HG02852 (cell line): Measurements from ENCODE around the gene CLK3.
A peak's percentile ranks its signal among the peaks of the same experiment; 100 is the strongest.

Experiments
- ATAC-seq: cut with Tn5 transposase; IDR thresholded peaks from one replicate; pipeline ENCODE4 v1.9.1; 2021; ENCODE audit warnings: mild to moderate bottlenecking, moderate library complexity; ENCODE audit not compliant: unreplicated experiment

CLK3 gene

DNA sequence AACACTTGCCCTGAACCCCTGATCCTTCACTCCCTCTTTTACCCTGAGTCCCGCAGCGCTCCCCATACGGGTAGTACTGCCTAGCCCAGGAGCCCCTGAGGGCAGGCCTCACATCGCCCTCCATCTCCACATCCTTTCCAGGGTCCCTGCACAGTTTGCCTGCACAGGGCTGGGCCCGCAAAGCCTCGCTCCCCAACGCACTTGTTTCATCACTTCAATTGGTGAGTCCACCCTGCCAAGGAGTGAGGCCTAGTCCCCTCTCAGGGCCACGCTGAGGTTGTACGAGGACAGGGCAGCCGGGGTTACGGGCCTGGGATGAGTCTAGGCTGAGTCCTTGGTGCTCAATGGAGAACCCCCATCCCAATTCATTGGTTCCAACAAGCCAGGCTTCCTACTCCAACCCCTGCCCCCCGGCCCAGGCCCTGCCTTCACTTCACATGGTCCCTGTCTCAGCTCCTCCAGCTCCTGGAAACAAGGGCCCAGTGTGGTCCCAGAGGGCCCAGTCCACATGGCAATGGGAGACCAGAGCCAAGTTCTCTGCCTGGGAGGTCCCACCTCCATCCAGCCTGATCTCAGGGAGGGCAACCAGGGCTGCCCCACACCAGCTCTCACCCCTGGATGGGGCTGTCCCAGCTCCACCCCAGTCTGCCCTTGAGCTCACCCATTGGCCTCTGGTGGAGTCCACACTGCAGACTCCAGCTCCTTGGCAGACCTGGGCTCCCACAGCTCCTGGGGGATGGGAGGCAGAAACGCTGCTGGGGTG is 12.4 kb upstream of the CLK3 start:
- ATAC-seq: no peak

GRCh38 chr15:74603789-74604705 is 11.6 kb upstream of the CLK3 start:
- ATAC-seq: no peak

- no peak for ATAC-seq
Measured at GRCh38 chr15:74604983-74605794, 10.4 kb upstream of the CLK3 start.

DNA sequence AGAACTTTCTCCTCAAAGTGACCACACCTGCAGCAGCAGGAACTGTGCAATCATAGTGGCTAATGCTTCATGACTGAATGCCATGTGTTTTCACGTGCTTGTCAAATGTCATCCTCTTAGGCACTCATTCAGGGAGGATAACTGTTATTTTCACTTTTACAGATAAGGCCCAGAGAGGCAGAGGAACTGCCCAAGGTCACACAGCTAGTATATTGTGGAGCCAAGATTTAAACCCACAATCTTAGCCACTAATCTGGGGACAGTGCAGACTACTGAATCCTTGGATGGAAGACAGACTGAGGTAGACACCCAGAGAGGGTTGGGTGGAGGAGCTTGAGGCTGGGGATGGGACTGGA is 9.9 kb upstream of the CLK3 start:
- ATAC-seq: no peak

- ATAC-seq: no peak
Measured at GRCh38 chr15:74608786-74609185, 6.8 kb upstream of the CLK3 start.

DNA sequence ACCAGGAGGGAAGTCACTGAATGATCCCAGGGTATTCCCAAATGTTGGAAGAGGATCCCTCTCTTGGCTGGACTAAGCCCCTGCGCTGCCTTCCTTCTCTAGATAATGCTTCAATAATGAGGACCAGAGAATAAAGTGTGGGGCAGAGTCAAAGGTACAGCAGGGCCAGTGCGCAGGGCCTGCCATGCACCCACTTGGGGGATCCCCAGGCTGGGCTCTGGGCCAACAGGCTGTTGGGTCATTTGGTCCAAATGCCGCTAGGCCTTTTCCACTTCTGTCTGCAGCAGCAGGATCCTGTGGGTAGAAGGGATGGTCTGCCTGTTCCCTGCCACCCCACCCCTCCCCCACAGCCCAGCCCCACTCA is 5.7 kb upstream of the CLK3 start:
- no peak for ATAC-seq

- ATAC-seq: no peak
Measured at GRCh38 chr15:74610302-74610951, 5.2 kb upstream of the CLK3 start.

DNA sequence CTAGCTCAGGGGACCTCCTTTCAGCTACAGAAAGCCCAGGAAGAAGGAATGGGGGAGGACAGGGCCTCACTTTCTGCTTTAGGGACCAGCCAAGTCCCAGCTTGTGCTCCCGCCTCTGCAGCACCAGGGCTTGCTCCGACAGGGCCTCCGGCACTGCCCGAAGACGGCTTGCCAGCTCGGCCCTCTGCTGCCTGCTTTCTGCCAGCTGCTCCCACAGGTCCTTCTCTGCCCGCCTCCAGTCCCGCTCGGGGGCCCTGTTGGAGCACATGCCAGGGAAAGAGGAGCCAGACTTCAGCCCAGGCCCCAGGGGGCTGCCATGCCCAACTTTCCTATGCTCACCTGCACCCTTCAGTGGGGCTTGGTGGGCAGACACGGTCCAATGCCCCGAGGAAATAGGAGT is 4.3 kb upstream of the CLK3 start:
- ATAC-seq: no peak

DNA sequence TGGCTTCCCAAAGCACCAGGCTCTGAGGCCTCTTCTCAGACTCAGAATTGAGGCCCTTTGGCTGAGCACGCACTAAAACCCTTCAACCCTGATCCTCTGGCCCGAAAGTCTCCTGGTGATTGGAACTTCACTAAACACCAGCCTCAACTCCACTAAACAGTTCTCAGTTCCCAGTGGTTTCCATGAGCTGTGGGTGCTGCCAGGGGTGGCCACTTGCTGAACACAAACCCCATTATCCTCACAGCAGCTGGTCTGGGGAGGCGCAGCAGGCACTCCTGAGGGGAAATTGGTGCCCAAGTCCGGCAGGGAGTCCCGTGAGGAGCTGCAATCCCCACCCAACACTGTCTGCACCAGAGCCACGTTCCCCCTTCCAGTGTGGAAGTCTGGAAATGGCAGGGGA is 3.8 kb upstream of the CLK3 start:
- ATAC-seq: no peak

DNA sequence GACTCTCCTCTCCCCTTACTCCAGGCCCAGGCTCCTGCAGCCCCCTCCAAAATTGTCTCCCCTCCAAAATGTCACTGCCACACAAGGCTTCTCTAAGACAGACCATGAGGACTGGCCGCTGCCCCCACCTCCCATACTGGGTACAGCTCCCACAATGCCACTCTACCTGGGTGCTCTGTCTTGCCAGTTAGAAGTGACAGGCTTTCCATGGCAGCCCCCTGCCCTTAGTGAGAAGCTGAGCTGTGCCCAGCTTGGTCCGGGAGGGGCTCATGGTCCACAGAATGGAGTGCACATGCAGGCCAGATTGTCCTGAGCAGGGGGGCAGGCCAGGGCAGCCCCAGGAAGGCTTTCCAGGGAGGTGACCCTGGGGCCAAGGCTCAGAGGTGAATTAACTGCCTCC is 3.0 kb upstream of the CLK3 start:
- no peak for ATAC-seq

DNA sequence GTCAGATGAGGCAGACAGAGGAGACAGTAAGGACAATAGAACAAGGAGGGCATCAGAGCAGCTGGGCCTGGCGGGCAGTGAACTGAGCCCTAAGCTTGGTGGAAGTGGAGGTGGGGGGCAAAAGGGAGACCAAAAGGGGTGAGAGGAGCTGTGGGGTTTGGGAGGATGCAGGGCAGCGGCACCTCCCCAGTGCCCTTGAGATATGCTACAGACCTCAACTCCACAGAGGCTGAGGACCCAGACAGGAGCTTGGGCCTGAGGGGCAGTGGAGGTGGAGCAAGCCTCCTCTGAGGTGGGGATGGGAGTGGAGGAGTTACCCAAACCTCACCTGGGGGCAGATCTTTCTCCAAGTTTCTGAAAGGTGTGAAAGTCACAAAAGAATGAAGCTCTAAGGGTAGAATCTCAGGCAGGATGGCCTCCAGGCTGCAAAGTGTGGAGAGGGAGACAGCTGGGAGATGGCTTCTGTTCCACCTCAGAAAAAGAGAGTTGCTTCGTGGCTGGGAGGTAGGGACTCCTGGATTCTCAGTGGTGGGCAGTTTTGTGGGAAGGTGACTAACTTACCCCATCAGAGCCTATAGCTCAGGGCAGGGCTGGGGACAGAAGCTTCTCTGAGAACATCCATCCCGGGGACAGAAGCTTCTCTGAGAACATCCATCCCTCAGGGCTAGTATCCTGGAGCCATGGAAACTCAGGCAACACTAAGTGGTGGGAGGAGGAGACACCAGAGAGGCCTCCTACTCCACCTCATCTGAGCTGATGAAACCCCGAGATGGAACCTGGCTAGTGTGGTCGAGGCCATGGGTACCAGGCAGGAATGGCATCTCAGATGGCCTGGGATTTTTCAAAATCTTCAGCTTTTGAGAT is 2.3 kb upstream of the CLK3 start:
- no peak for ATAC-seq

GRCh38 chr15:74613953-74614743 is 1.5 kb upstream of the CLK3 start:
- ATAC-seq: no peak

GRCh38 chr15:74614744-74615507 is 710 bp upstream of the CLK3 start:
- ATAC-seq: peak; percentile 42

GRCh38 chr15:74616366-74616939 is 817 bp downstream of the CLK3 start:
- ATAC-seq: no peak

DNA sequence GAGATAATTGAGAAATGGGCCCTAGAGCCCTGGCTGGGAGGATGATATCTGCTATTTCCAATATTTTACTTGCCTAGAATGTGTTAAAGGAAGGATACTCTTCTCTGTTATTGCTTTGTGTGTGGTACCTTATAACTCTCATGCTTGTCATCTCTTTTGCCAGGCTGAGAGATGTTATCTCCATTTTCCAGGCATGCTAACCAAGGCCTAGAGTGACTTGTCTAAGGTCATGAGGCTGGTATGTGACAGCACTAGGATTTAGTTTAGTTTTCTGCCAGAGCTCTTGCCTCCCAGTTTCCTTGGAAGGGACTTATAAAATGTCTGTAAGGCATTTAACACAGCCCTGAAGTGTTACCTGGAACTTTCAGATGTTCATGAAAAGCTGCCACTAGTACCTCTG is 1.4 kb downstream of the CLK3 start:
- no peak for ATAC-seq

DNA sequence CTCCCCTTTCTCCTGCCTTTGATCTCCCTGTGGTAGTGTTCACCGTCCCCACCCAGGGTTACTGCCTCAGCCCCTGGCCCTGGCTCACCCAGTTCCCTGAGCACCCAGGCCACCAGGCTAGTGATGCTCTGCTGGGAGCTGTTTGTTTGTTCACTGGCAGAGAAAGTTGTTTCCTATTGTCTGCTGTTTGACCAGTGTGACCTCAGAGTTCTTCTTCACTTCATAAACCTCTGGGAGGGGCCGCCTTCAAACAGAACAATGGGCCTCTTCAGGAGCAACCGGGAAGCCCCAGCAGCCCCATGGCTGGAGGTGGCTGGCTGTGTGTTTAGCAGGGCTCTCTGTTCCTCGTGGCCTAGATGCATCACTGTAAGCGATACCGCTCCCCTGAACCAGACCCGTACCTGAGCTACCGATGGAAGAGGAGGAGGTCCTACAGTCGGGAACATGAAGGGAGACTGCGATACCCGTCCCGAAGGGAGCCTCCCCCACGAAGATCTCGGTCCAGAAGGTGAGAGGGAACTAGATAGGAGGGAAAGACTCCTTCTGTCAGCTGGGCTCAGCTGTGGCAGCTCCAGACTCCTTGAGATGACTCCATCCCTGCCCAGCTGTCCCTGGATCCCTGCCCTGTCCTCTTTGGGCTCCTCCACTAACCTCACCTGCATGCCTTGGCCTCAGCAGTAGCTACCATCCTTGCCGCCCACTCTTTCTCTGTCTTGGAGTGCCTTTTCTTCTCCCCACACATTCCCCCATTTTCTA is 3.4 kb downstream of the CLK3 start:
- ATAC-seq: no peak

GRCh38 chr15:74619916-74620635 is 4.4 kb downstream of the CLK3 start:
- ATAC-seq: no peak
